Measurements from ENCODE around the gene PCDHGA3.

GRCh38 chr5:141328231-141328630, 15.4 kb upstream of the PCDHGA3 start:
- TF ChIP-seq, protein P1, sequence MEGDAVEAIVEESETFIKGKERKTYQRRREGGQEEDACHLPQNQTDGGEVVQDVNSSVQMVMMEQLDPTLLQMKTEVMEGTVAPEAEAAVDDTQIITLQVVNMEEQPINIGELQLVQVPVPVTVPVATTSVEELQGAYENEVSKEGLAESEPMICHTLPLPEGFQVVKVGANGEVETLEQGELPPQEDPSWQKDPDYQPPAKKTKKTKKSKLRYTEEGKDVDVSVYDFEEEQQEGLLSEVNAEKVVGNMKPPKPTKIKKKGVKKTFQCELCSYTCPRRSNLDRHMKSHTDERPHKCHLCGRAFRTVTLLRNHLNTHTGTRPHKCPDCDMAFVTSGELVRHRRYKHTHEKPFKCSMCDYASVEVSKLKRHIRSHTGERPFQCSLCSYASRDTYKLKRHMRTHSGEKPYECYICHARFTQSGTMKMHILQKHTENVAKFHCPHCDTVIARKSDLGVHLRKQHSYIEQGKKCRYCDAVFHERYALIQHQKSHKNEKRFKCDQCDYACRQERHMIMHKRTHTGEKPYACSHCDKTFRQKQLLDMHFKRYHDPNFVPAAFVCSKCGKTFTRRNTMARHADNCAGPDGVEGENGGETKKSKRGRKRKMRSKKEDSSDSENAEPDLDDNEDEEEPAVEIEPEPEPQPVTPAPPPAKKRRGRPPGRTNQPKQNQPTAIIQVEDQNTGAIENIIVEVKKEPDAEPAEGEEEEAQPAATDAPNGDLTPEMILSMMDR (IDR thresholded peaks at IDR 0.05), result no peak
- TF ChIP-seq POLR2A (IDR thresholded peaks at IDR 0.05), result no peak

Measured in gastroesophageal sphincter (tissue), 3 donors.